Stomach (tissue), 4 donors: Measurements from ENCODE around the gene HHIPL1.

Experiments used
- CTCF ChIP-seq, 7 experiments: fragments of 450-650 bp in 4 of 7; fragments of 200-600 bp in 3 of 7; sonication (generic) in 3 of 7; IDR thresholded peaks; one replicate each; pipeline ENCODE4 v1.5.1; 2016 to 2019; ENCODE audit warnings: antibody characterized with exemption in 7 of 7, control low read depth in 2 of 7, mild to moderate bottlenecking in 1 of 7
- POLR2A ChIP-seq, 4 donors: fragments of 450-650 bp; IDR thresholded peaks; one replicate each; pipeline ENCODE4 v1.6.1; 2016; ENCODE audit warnings: antibody characterized with exemption in 4 of 4, control low read depth in 2 of 4, mild to moderate bottlenecking in 1 of 4, moderate library complexity in 1 of 4

GRCh38 chr14:99624024-99624423 lies 20.9 kb upstream of the HHIPL1 start:
- no peak for TF ChIP-seq POLR2A (IDR thresholded peaks at IDR 0.05)
- TF ChIP-seq CTCF (IDR thresholded peaks at IDR 0.05), result no peak
